Peyer's patch (tissue), 4 donors: Measurements from ENCODE around the gene TSTD2. TPM values are rescaled to one million over a fixed set of nuclear protein-coding genes. Genes with fewer than 3 reads are reported as not detected.

Experiments
- DNase-seq, 3 donors: peaks; one replicate each; pipeline ENCODE4 v3.0.0-alpha.2; 2017 to 2019
- H3K27ac ChIP-seq, 4 donors: fragments of 200-600 bp; sonication (generic); one replicate each; pipeline ENCODE4 v1.5.1; 2016 to 2019
- H3K27me3 ChIP-seq, 2 donors: fragments of 200-600 bp; sonication (generic); one replicate each; pipeline ENCODE4 v1.5.1; 2019
- H3K36me3 ChIP-seq, 3 donors: fragments of 200-600 bp; sonication (generic); one replicate each; pipeline ENCODE4 v1.5.1; 2016 to 2019
- H3K4me1 ChIP-seq, 4 donors: fragments of 200-600 bp; sonication (generic); one replicate each; pipeline ENCODE4 v1.5.1; 2016 to 2019
- H3K4me3 ChIP-seq, 4 donors: fragments of 200-600 bp; sonication (generic); 1 replicate in 3 of 4; 2 replicates in 1 of 4; pipeline ENCODE4 v1.5.1; 2016 to 2019; ENCODE audit warnings: mild to moderate bottlenecking in 1 of 4
- H3K9me3 ChIP-seq, 4 donors: fragments of 200-600 bp; sonication (generic); one replicate each; pipeline ENCODE4 v1.5.1; 2016 to 2019; ENCODE audit warnings: mild to moderate bottlenecking in 1 of 4
- CTCF ChIP-seq, 6 experiments: fragments of 450-650 bp in 4 of 6; fragments of 200-600 bp in 2 of 6; sonication (generic) in 1 of 6; IDR thresholded peaks; one replicate each; pipeline ENCODE4 v1.5.1; 2017 to 2019; ENCODE audit warnings: antibody characterized with exemption in 6 of 6, mild to moderate bottlenecking in 3 of 6, moderate library complexity in 1 of 6
- POLR2A ChIP-seq, 2 donors: fragments of 450-650 bp; IDR thresholded peaks; one replicate each; pipeline ENCODE4 v1.5.1; 2017; ENCODE audit warnings: antibody characterized with exemption in 2 of 2, mild to moderate bottlenecking in 2 of 2, moderate library complexity in 2 of 2
- total RNA-seq, 4 donors: library from RNA; depleted of rRNA; stranded (reverse); fragments of >200 nt; gene quantifications; one replicate each; pipeline ENCODE4 v1.1.0, GENCODE V29; 2016

Gene TSTD2
- total RNA-seq, 4 donors from 2014 or later, result 17.2 to 32.2 (median 21.8) TPM

GRCh38 chr9:97560154-97560553 lies 73.0 kb downstream of the TSTD2 start:
- Histone ChIP-seq H3K27ac (no peak overlapping the region), H3K4me3 (no peak overlapping the region), H3K27me3 (no peaks in the 10 kb centered on the region), H3K9me3 (no peaks in the 10 kb centered on the region), H3K36me3 (no peaks in the 10 kb centered on the region), H3K4me1 (peaks cover 0 to 24% (median 0%) of the 10 kb centered on the region in 4 donors)
- DNase-seq, result no peak
- TF ChIP-seq CTCF (IDR thresholded peaks at IDR 0.05), result no peak
- TF ChIP-seq POLR2A (IDR thresholded peaks at IDR 0.05), result no peak

GRCh38 chr9:97559111-97559514 lies 74.1 kb downstream of the TSTD2 start:
- TF ChIP-seq CTCF (IDR thresholded peaks at IDR 0.05) (no peak), POLR2A (IDR thresholded peaks at IDR 0.05) (no peak)
- H3K4me1 ChIP-seq, result peaks cover 0 to 15% (median 0%) of the 10 kb centered on the region in 4 donors
- no peaks in the 10 kb centered on the region for H3K27me3 ChIP-seq
- no peak for DNase-seq
- no peak overlapping the region for H3K4me3 ChIP-seq
- peak overlapping the region in 1 of 4 donors; percentile 82 for H3K27ac ChIP-seq
- no peaks in the 10 kb centered on the region for H3K9me3 ChIP-seq
- no peaks in the 10 kb centered on the region for H3K36me3 ChIP-seq

- Histone ChIP-seq H3K36me3 (no peaks in the 10 kb centered on the region), H3K4me1 (peaks cover 0 to 11% (median 0%) of the 10 kb centered on the region in 4 donors), H3K27me3 (no peaks in the 10 kb centered on the region), H3K27ac (peak overlapping the region in 3 of 4 donors; percentile 43 to 82 (median 60)), H3K9me3 (no peaks in the 10 kb centered on the region), H3K4me3 (no peak overlapping the region)
- TF ChIP-seq POLR2A (IDR thresholded peaks at IDR 0.05) (no peak), CTCF (IDR thresholded peaks at IDR 0.05) (no peak)
- DNase-seq, result no peak
These were observed 74.5 kb downstream of the TSTD2 start for GRCh38 chr9:97558701-97559101.

- Histone ChIP-seq H3K27me3 (no peaks in the 10 kb centered on the region), H3K4me1 (peaks cover 0 to 8% (median 0%) of the 10 kb centered on the region in 4 donors), H3K36me3 (no peaks in the 10 kb centered on the region), H3K4me3 (no peak overlapping the region), H3K27ac (peak overlapping the region; percentile 55 to 82 (median 70)), H3K9me3 (no peaks in the 10 kb centered on the region)
- no peak for TF ChIP-seq CTCF (IDR thresholded peaks at IDR 0.05)
- TF ChIP-seq POLR2A (IDR thresholded peaks at IDR 0.05), result no peak
- peak in 1 of 3 donors; percentile 68 for DNase-seq
These were observed 75.5 kb downstream of the TSTD2 start for GRCh38 chr9:97557606-97558095.

- Histone ChIP-seq H3K27ac (peak overlapping the region; percentile 55 to 82 (median 69)), H3K4me1 (peaks cover 0 to 8% (median 0%) of the 10 kb centered on the region in 4 donors), H3K9me3 (no peaks in the 10 kb centered on the region), H3K4me3 (no peak overlapping the region), H3K36me3 (no peaks in the 10 kb centered on the region), H3K27me3 (no peaks in the 10 kb centered on the region)
- DNase-seq, result no peak
- no peak for TF ChIP-seq CTCF (IDR thresholded peaks at IDR 0.05)
- TF ChIP-seq POLR2A (IDR thresholded peaks at IDR 0.05), result no peak
These were observed 76.2 kb downstream of the TSTD2 start for GRCh38 chr9:97556721-97557605.
